Retina (tissue), 1 donor: Measurements from ENCODE around the gene GSTT2.
"Not testable (repeated sequence)": the region's sequence is repeated elsewhere in the genome, so short reads cannot be mapped to it uniquely, and the experiment has no call there.

Experiments used
- DNase-seq: peaks from one replicate; pipeline ENCODE4 v3.0.0-alpha.2; 2016

GSTT2 gene

DNA sequence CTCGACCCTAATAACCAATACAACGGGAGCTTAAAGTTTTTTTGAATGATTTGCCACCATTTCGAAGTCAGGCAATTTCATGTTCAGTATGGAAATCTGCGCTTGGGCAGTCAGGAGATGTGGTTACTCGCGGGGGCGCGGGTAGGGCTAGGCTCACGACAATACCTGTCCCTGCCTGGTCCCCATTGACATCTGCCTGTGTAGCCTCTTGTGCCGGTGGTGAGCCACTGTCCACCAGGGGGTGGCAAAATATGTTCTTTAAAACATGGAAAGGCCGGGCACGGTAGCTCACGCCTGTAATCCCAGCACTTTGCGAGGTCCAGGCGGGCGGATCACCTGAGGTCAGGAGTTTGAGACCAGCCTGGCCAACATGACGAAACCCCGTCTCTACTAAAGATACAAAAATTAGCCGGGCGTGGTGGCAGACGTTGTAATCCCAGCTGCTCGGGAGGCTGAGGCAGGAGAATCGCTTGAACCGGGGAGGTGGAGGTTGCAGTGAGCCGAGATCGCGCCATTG lies 5.0 kb upstream of the GSTT2 start:
- DNase-seq: not testable (repeated sequence)

DNA sequence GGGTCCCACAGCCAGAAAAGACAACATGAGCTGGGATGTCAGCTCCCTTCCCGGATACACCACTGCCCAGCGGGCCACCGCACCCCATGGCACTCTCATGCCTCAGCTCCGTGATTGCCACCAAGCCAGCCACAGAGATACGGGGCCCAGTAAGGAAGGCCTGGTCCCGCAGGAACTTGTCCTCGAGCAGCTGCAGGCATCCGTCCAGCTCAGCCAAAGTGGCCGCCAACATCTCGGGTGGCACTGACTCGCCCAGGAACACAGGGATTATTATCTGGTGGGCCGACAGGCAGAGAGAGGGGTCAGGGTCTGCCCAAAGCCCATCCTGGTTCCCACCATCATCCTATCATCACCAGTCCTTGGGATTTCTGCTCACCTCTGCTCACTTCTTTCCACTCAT lies 2.6 kb upstream of the GSTT2 start:
- not testable (repeated sequence) for DNase-seq

DNA sequence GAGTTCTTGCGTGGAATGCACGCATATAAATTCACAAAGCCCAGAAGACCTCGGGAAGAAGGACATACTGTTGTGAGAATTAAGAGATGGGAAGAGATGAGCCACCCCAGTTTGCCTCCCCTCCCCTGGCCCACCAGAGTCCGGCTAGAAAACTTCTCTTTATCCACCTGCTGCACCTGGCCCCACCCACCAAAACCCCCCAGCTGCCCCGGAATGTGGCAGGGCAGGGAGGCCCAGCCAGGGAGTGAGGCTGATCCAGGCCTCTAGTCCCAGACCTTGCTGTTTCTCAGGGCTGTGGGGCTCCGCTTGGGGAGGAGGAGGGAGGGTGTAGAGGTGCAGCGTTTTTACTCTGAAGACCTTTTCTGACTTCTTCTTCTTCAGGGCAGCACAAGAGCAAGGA lies 633 bp downstream of the GSTT2 start:
- DNase-seq: not testable (repeated sequence)

DNA sequence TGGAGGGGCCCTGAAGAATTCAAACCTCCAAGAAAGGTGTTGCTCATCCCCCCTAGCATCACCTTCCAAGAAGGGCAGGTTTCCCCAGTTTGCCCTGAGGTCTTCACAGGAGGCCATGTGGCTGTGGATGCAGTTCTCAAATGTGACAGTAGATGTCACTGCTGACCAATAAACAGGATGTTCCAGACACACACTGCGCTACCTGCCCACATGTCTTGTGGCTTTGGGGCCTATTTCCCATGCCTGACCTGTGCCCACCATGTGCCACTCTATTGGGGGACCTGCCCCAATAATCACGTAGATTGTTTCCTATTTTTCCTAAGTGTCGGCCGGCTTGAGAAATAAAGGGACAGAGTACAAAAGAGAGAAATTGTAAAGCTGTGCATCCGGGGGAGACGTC lies 4.5 kb downstream of the GSTT2 start:
- DNase-seq: no peak

DNA sequence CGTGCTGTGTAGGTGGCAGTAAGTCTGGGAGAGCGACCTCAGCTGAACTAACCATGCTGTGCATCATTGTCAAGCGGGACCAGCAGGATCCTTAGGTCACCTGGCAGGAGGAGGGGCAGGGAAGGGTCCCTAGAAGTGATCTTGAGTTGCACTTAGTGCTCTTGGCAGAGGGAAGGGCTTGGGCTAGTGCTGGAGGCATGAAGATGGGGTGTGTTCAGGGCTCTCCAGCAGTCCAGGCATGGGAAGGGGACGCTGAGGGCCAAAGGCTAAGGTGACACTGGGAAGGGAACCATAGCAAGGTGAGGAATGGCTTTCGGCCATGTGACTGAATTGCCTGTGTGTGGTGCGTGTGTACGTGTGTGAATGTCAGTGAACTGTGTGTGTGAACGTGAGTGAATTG lies 6.2 kb downstream of the GSTT2 start:
- not testable (repeated sequence) for DNase-seq

DNA sequence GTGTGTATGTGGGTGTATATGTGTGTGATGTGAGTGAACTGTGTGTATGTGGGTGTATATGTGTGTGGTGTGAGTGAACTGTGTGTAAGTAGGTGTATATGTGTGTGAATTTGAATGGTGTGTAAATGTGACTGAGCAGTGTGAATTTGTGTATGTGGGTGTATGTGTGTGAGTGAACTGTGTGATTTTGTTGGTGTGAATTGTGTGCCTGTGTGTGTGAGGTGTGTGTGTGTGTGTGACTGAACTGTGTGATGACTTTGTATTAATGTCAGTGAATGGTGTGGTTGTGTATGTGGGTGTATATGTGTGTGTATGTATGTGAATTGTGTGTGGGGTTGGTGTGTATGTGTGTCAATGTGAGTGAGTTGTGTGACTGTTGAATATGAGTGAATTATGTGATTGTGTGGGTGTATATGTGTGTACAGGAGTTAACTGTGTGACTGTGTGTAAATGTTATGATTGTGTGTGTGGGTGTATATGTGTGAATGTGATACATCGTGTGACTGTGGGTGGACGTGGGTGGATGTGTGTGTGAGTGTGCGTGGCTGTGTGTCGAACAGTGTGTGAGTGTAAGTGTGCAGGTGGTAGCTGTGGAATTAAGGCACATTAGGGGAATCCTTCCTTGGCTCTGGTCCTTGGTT lies 6.7 kb downstream of the GSTT2 start:
- DNase-seq: not testable (repeated sequence)

DNA sequence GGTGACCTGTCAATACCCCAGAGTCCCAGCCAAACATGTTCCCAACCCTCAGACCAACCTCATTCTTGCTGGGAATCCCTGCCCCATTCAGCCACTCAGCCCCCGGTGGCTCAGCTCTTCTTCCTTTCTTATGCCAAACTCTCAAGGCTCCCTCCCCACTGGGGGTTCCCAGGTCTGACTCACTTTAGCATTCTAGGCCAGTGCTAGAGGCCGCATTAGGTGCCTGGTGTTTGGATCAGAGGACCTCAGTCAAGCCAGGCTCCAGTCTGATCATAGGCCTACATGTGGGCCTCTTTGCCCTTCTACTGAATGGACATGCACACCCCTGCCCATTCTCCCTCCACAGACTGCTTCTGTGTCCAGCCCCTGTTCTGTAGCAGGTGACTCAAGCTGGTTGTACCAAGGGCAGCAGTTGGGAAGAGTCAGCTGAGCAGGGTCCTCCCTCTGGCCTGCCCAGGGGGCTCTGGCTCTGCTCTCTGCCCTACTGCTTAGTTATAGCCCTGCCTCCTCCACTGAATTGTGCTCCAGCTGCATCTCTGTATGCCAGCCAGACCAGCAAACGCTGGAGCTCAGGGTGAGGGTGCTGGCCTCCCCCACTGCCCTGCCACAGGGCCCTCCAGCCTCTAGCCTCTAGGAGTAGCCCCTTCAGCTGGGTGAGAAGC lies 9.8 kb downstream of the GSTT2 start:
- DNase-seq: not testable (repeated sequence)

DNA sequence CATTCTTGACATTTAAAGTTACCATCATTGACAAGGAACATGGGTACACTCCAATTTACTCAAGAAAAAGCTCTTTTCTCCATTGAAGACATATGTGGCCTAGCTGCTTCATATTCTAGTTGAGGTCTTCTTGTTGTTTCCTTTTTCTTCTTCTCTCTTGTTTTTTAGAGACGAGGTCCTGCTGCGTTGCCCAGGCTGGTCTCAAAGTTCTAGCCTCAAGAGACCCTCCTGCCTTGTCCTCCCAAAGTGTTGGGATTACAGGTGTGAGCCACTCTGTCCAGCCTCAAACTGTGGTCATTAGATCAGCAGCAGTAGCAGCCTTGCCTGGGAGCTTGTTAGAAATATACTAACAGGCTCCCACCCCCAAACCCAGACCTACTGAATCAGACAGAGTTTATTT lies 13.1 kb downstream of the GSTT2 start:
- not testable (repeated sequence) for DNase-seq

DNA sequence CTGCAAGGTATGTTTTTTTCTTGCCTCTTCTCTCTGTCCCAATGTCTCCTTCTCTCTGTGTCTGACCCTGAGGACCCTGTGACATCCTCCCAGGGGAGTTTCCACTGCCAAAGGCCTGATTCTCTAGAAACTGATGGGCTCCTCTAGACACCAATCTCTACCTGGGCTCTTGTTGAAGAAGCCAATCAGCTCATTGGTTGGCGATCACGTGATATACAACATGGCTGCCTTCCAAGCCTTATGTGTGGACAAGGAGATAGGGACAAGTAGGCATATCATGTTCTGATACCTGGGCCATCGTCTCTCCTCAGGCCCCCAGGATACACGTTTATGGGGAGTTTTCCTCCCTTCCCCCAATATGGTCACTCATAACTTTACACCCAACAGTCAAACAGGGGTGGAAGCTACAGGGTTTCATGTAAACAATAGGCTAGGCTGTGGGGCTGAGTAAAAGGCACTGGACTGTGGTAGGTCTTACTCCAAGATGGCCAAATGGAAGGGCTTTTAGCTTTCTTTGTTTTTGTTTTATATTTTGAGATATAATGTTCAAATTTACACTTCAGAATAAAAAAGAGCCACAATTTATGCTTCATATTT lies 13.7 kb downstream of the GSTT2 start:
- DNase-seq: not testable (repeated sequence)

DNA sequence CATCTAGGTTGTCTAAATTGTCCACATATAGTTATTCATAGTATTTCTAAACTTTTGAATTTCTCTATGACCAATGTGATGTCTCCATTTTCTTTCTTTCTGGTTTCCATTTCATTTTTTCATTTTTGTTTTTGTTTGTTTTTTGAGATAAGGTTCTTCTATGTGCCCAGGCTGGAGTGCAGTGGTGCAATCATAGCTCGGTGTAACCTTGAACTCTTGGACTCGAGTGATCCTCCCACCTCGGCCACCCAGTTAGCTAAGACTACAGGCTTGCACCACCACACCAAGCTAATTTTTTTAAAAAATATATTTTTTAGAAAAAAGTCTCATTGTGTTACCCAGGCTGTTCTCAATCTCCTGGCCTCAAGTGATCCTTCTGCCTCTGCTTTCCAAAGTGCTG lies 17.2 kb downstream of the GSTT2 start:
- no peak for DNase-seq

DNA sequence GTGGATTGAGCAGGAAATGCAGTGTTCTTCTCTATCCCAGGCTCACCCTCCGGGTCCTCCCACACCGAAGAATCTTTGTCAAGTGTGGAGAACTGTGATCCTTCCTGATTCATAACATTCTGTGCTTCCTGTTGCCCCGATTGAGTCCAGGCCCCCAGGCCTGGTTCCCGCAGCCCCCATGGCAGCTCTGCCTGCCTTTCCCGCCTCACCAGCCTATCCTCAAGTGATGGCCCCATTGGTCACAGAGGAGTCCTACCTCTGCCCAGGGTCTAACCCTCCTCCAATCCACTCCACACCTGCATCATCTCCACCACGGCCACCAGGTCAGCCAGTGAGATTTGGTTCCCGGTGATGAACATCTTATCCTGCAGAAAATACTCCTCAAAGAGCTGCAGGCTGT lies 19.8 kb downstream of the GSTT2 start:
- DNase-seq: not testable (repeated sequence)

DNA sequence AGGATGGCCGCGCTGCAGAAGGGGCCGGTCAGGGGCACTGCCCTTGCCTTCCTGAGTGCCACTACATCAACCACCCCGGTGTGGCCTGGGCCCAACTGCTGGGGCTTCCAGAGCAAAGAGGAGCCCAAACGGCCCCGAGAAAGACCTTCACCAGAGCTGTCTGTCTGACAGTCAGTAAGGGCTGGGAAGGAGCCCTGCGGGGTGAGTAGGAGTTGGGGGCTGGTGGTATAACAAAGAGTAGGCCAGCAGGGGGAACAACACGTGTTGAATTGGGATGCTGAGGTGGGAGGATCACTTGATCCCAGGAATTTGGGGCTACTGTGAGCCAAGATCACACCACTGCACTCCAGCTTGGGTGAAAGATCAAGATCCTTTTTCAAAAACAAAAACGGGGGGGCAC lies 21.4 kb downstream of the GSTT2 start:
- no peak for DNase-seq

DNA sequence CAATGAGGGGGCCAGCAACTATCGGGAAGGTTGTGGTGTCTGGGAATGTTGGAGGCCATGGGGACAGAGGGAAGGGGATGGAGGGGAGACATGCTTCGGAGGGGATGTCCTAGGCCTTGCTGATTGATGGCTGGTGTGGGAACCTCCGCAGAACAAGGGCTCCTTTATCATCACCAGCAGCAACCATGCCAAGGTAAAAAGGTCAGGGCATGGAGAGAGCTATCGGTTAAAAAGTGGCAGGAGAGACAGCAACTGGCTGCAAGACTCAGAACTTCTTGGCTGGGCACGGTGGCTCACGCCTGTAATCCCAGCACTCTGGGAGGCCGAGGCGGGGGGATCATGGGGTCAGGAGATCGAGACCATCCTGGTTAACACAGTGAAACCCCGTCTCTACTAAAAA lies 22.3 kb downstream of the GSTT2 start:
- DNase-seq: no peak

DNA sequence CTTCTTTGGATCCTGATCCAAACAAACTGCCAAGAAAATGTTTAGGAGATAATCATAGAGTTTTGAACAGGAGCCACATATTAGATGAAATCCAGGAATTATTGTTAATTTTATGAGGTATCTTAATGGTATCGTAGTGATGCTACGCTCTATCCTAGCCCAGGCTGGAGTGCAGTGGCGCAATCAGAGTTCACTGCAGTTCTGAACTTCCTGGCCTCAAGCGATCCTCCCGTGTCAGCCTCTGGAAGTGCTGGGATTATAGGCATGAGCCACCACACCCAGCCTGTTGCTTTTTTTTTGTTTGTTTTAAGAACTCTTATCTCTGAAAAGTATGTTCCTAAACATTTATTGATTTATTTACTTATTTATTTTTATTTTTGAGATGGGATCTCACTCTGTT lies 22.9 kb downstream of the GSTT2 start:
- DNase-seq: no peak

DNA sequence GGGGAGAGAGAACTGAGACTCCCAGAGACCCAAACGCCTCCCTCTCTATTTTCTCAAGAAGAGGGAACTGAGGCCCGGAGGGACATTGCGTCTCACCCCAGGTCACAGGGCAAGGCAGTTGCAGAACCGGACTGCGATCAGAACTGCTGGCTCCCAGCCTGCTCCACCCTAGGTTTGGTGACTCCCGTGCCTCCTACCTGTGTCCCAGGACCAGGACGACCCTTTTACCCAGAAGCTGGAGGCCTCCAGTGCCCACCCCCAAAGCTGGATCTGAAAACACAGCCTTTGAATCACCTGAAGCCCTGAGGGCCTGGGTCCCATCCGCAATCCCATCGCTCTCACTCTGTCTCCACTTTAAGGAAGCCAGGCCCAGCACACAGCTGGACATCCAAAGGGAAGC lies 24.0 kb downstream of the GSTT2 start:
- peak; percentile 16 for DNase-seq

DNA sequence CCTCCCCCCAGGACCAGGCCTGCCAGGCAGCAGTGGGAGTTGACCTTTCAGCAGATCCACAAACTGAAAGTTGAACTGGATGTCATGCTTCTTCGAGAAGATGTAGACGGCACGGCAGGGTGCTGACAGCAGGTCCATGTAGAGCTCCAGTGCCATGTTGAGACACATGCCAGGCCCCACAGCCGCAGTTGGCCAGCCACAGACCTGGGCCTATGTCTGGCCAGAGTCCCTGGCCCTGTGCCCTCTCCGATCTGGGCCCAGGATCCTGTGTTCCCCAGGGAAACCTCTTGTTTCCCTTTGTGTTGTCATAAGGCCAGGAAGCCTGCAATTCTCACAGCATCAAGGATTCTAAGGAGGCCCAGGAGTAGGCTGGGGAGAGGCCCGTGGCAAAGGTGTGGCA lies 25.3 kb downstream of the GSTT2 start, which contains the start of gene GSTT4:
Gene GSTT4, minus strand, starts transcription at position 253 of the 400 bp plus-strand sequence. Its CDS starts 97 bp downstream, at position 156.
- DNase-seq: no peak

DNA sequence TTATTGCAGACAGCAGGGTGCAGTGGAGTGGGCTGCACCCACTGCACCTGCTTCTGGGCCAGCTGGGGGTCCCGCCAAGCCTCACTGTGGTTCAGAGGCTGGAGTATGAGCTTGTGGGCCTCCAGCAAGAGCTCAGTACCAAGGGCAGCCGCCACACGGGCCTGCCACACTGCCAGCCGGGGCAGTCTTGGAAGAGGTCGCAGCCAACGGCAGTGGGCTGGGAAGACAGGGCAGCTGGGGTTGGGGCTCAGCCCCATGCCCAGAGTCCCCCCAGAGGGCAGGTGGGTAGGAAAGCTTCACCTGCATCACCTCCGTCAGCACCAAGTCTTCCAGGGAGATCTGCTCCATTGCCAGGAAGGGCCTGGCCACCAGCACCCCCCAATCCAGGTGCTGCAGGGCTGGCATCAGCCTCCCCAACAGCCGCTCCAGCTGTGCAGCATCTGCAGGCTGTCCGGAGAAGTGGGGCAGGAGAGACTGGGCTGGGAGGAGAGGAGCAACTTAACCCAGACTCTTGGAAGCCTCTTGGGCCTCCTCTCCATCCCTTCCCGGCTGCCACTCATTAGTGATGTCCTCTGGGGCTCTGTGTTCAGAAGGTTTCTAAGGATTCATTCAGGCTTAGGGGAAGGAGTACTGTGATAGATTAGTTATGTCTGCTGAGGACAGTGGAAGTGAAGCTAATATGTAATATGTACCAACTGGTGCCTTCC lies 26.4 kb downstream of the GSTT2 start:
- no peak for DNase-seq

DNA sequence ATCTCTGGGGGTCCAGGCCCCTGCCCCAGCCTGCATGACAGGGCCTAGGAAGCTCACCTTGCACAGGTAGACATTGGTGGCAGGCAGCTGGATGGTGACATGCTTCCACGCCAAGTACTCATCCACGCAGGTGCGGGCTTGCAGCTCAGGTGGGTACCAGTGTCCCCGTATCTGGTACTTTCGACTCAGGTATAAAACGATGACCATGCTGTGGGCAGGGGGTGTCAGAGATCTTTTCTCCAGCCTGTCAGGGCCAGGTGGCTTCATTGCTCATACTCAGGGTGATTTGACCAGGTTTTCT lies 26.9 kb downstream of the GSTT2 start:
- DNase-seq: no peak

DNA sequence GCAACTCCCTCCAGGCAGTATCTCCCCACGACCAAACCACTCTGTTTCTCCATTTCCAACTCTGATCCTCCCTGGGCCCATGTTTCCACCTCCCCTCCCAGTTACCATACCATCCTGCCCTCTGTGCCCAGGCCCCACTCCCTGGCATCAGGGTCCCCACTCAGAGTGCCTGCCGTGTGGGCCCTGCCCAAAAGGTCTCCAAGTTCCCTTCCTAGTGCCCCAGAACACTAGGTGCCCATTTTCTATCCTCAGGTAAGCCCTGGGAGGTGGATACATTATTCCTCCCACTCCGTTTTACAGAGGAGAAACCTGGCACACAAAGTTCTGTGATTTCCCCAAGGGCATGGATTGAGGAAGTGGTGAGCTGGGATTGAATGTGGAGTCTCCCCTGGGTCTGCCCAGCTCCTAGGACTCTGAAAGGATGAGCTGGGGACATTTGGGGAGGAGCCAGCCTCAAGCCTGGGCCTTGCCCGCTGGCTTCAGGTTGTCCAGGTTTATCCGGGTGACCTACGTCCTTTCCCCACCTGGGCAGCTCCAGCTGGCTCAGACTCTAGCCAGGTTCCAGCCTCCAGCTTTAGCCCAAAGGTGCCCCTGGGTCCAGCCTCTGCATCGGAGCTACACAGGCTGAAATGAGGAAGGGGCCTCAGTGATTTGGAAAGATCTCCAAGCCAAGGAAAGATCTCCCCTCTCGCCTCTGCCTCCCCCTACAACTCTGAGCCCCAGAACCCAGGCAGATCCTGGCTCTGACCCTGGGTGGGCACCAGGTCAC lies 27.5 kb downstream of the GSTT2 start:
- no peak for DNase-seq

DNA sequence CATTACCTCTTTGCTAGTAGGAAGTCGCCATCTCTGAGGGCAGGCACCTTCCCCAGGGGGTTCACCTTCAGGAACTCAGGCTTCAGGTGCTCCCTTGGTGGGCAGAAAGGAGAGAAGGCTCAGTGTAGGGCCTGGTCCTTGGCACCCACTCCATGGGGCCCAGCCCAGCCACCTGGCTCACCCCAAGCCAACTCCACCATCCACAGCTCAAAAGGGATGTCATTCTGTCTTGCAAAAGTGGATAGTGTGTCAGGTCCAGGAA lies 28.0 kb downstream of the GSTT2 start:
- DNase-seq: no peak

DNA sequence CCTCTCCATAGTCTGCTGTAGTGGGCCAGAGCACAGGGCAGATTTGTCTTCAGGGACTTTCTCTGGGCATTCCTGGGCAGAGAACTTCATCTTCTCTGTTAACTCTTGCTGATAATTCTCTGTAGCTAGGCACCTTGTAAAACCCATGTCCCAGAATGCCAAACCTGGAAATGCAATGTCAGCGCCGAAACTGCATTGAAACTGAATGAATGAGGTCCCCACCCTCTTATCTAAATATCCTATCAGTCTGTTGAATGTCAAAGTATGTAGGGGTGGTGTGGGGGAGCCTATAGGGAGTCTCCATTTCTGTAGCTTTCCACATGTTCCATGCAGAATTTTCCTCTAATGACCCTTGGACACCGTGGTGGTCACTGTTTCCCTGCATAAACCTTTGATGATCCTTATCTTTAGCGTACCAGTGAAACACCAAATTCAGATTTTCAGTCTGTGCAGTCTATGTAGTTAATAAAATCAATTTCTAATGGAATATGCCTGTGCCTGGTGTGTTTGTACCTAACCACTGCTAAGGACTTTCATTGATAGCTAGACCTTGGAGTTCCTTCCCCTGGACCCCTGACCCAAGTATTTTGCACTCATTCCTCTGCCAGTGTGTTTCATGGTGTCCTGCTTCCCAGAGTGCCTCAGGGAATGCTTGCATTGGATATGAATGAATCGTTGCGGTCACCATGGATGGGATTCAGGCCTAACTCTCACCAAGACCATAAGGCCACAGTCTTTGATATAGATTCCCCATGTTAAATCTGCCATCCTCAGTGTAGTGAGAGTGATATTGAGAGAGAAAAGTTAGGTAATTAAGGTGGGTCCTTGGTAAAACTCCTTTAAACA lies 28.7 kb downstream of the GSTT2 start:
- DNase-seq: no peak
